NT2/D1 (cell line): ENCODE results near the gene ITPK1.
A peak's percentile ranks its signal among the peaks of the same experiment; 100 is the strongest.

Experiments used
- DNase-seq: peaks from one replicate; pipeline ENCODE4 v3.0.0-alpha.2; 2011; ENCODE audit warnings: low read depth, low spot score
- H3K27me3 ChIP-seq: 2 replicates; pipeline ENCODE4 v1.6.0; 2011; ENCODE audit warnings: mild to moderate bottlenecking; ENCODE audit not compliant: insufficient read length, insufficient read depth
- H3K36me3 ChIP-seq: 2 replicates; pipeline ENCODE4 v1.6.1; 2011; ENCODE audit warnings: mild to moderate bottlenecking, low read length, mixed read lengths; ENCODE audit not compliant: insufficient read depth, insufficient read length
- H3K4me1 ChIP-seq: 2 replicates; pipeline ENCODE4 v1.5.1; 2011; ENCODE audit not compliant: insufficient read depth, insufficient read length
- H3K4me3 ChIP-seq: 2 replicates; pipeline ENCODE4 v1.5.1; 2011; ENCODE audit warnings: low read depth; ENCODE audit not compliant: insufficient read length
- H3K9ac ChIP-seq: 2 replicates; pipeline ENCODE4 v1.6.0; 2011; ENCODE audit warnings: low read depth; ENCODE audit not compliant: insufficient read length
- H3K9me3 ChIP-seq: 2 replicates; pipeline ENCODE4 v1.5.1; 2011; ENCODE audit warnings: mild to moderate bottlenecking, low read length; ENCODE audit not compliant: insufficient read depth
- SUZ12 ChIP-seq: IDR thresholded peaks from 2 replicates; pipeline ENCODE4 v1.6.1; 2011; ENCODE audit not compliant: insufficient read length, insufficient read depth; ENCODE audit errors: extremely low read depth
- YY1 ChIP-seq: IDR thresholded peaks from 2 replicates; pipeline ENCODE4 v1.6.1; 2011; ENCODE audit not compliant: insufficient read length, insufficient read depth
- ZNF274 ChIP-seq: IDR thresholded peaks from 2 replicates; pipeline ENCODE4 v1.6.1; 2011; ENCODE audit warnings: mild to moderate bottlenecking, low read depth, low read length

The ITPK1 gene

DNA sequence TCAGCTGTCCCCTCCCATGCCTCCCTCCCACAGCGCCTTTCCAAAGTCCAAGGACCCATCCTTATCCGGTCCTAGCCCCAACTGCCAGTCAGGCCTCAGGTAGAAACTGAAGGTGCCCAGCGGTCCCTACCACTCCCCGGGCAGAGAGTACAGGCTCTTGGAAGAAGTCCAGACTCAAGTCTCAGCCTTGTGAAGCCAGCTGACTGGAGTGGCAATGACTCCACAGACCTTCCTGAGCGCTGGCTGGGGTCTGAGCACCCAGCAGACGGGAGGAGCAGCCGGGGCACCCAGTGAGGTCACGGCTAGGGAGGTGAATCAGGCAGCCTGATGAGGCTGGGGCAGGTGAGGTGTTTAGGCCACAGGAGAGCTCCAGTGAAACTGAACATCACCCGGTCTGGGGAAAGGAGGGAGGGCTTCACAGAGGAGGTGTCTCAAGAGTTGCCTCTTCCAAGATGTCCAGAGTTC is 60.0 kb downstream of the ITPK1 start:
- peaks cover 7% of the 10 kb centered on the region for H3K4me1 ChIP-seq

DNA sequence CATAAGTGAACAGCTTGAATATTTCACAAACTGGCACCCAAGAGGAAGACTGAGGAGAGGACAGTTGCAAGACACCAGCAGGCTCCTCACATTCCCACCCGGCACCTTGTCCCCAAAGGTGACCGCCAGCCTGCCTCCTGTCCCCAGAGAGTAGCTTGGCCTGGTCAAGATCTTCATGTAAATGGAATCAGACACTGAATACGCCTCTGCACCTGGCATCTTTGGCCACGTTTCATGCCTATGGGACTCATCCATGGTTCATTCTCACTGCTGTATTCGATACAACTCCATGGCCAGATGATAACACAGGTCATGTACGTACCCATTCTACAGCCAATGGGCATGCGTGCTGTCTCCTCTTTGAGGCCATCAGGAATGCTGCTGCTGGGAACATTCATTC is 60.8 kb downstream of the ITPK1 start:
- peaks cover 3% of the 10 kb centered on the region for H3K36me3 ChIP-seq
- peaks cover 11% of the 10 kb centered on the region for H3K27me3 ChIP-seq
- H3K4me1 ChIP-seq: peaks cover 4% of the 10 kb centered on the region
- DNase-seq: no peak
- no peak overlapping the region for H3K9ac ChIP-seq
- H3K9me3 ChIP-seq: no peaks in the 10 kb centered on the region
- no peak for TF ChIP-seq SUZ12
- TF ChIP-seq YY1: no peak
- TF ChIP-seq ZNF274: no peak
- H3K4me3 ChIP-seq: no peak overlapping the region

More for the DNA sequence above, 60.0 kb downstream of the ITPK1 start:
- Histone ChIP-seq H3K4me3 (no peak overlapping the region), H3K9me3 (no peaks in the 10 kb centered on the region), H3K9ac (no peak overlapping the region), H3K27me3 (peaks cover 3% of the 10 kb centered on the region), H3K36me3 (peaks cover 3% of the 10 kb centered on the region)
- no peak for DNase-seq
- TF ChIP-seq SUZ12 (no peak), YY1 (no peak), ZNF274 (no peak)

DNA sequence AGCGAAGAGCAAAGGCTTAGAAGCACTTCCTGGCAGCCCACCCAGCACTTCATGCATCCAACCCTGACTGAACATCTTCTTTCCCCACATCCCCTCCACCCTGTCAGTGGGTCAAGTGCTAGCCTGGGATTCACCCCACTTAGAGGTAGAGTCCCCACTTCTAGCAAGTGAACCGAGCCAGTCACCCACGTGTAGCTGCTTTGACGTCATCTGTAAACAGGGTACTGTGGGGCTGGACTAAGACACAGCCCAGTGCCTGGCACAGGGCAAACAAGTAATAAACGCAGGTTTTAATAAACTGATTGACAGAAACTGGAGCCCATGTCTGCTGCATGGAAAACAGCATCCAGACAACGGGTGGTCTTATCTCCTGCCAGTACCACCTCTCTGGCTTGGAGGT is 61.7 kb downstream of the ITPK1 start:
- Histone ChIP-seq H3K4me1 (peaks cover 8% of the 10 kb centered on the region), H3K9me3 (no peaks in the 10 kb centered on the region), H3K4me3 (no peak overlapping the region), H3K9ac (no peak overlapping the region), H3K36me3 (peaks cover 3% of the 10 kb centered on the region), H3K27me3 (peaks cover 19% of the 10 kb centered on the region)
- DNase-seq: no peak
- TF ChIP-seq YY1: no peak
- no peak for TF ChIP-seq ZNF274
- TF ChIP-seq SUZ12: no peak

DNA sequence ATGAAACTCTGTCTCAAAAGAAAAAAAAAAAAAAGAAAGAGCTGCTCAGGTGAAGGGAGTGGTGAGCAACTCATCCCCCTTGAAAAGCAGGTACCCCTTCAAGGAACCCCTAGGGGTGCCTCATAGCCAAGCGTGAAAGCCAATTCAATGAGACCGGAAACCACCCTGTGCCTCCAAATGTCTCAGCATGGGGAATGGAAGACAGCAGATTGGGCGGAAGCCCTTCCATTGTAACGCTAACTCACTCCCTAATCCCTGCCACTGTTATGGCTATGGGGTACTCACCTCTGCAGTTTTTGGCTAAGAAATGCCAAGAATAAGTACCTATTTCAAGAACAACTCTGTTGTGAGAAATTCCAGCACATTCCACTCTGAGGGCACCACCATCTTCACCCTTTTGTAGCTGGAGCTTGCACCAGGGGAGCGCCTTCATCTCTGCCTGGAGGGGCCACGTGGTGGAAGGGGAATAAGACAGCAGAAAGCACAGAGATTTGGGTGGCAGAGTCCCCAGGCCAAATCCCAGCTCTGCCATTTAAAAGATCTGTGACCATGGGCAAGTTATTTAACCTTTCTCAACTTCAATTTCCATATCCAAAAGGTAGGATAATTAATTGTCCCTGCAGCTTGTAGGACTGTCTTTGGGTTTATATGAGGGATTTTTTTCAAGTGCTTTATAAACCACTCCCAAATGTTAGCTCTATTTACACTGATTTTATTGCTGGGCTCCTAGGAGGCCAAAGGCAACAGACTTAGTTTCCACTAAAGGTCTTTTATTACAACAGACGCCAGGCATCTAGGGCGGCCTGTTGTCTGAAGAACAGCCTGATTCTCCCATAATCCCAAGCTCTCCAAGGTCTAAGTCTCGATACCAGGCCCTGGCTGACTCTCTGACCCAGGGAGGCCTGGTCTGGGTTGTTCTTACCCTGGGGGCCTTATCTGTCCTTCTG is 63.9 kb downstream of the ITPK1 start:
- DNase-seq: peak; percentile 85
- Histone ChIP-seq H3K9me3 (no peaks in the 10 kb centered on the region), H3K36me3 (peaks cover 3% of the 10 kb centered on the region), H3K9ac (no peak overlapping the region), H3K27me3 (peaks cover 40% of the 10 kb centered on the region), H3K4me3 (no peak overlapping the region), H3K4me1 (peaks cover 9% of the 10 kb centered on the region)
- TF ChIP-seq YY1: no peak
- TF ChIP-seq ZNF274: no peak
- TF ChIP-seq SUZ12: no peak

DNA sequence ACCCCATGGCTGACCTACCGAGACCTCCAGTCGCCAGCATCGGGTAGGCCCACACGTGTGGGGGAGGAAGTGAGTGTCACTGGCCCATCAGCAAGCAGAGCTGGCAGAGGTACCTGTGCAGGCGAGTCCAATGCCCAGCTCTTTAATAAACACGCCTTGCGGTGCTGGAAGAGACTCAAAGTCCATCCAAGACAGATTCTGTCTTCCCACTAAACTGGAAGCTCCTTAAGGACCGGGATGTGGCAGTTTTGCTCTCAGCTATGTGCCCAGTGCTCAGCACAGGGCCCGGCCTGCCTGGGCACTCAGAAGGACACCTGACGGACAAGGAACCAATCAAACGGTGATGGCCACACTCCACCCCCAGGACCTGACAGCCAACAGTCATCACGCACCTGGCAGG is 65.0 kb downstream of the ITPK1 start:
- no peaks in the 10 kb centered on the region for H3K9me3 ChIP-seq
- no peak overlapping the region for H3K4me3 ChIP-seq
- no peak for DNase-seq
- H3K36me3 ChIP-seq: peaks cover 2% of the 10 kb centered on the region
- TF ChIP-seq SUZ12 (no peak), ZNF274 (no peak), YY1 (no peak)
- no peak overlapping the region for H3K9ac ChIP-seq
- peaks cover 52% of the 10 kb centered on the region for H3K27me3 ChIP-seq
- H3K4me1 ChIP-seq: peaks cover 12% of the 10 kb centered on the region

DNA sequence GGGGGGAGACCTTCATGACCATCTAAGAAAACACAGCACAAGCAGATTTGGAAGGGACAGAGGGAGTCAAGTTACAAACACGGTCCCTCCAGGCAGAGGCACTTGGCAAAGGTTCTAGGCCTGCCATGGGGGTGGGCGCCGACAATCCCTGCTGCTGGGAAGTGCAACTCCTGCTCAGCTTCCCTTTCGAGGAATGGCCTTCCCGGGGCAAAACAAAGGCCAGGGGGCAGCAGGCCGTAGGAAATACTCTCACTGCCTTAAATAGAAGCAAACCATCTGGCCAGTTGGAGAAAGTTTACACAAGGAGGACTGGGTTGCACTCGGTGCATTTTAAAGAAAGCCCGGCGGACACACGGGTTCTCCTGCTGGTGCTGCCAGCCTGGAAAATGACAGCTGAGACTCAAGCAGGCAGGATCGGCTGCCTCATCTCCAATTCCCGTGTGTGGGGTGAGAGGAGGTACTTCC is 65.8 kb downstream of the ITPK1 start:
- no peaks in the 10 kb centered on the region for H3K36me3 ChIP-seq
- H3K9ac ChIP-seq: no peak overlapping the region
- H3K9me3 ChIP-seq: no peaks in the 10 kb centered on the region
- no peak for DNase-seq
- H3K27me3 ChIP-seq: peaks cover 56% of the 10 kb centered on the region
- H3K4me1 ChIP-seq: peaks cover 16% of the 10 kb centered on the region
- no peak overlapping the region for H3K4me3 ChIP-seq
- no peak for TF ChIP-seq ZNF274
- no peak for TF ChIP-seq YY1
- no peak for TF ChIP-seq SUZ12

DNA sequence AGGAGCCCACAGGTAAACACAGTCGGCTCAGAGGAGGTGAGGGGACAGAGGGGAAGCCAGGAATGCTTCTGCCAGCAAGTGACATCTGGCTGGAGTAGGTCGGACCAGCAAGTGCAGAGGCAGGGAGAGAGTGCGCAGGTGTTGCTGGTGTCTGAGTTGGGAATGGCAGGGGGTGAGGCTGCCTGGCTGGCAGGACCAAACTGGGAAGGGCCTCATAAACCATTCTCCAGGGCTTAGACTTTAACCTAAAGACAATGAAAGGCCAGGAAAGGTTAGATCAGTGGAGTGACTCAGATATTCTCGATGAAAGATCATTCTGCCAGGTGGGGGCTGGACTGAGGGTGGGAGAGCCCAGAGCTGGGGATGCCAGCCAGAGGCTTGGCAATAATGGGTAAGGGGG is 66.4 kb downstream of the ITPK1 start:
- DNase-seq: no peak
- no peak overlapping the region for H3K4me3 ChIP-seq
- no peaks in the 10 kb centered on the region for H3K36me3 ChIP-seq
- no peak for TF ChIP-seq ZNF274
- TF ChIP-seq SUZ12: no peak
- TF ChIP-seq YY1: no peak
- no peaks in the 10 kb centered on the region for H3K9me3 ChIP-seq
- H3K27me3 ChIP-seq: peaks cover 62% of the 10 kb centered on the region
- peaks cover 22% of the 10 kb centered on the region for H3K4me1 ChIP-seq
- H3K9ac ChIP-seq: no peak overlapping the region
